ENCODE results near the gene FGGY.
"Not testable (repeated sequence)": the region's sequence is repeated elsewhere in the genome, so short reads cannot be mapped to it uniquely, and the experiment has no call there.

FGGY gene

DNA sequence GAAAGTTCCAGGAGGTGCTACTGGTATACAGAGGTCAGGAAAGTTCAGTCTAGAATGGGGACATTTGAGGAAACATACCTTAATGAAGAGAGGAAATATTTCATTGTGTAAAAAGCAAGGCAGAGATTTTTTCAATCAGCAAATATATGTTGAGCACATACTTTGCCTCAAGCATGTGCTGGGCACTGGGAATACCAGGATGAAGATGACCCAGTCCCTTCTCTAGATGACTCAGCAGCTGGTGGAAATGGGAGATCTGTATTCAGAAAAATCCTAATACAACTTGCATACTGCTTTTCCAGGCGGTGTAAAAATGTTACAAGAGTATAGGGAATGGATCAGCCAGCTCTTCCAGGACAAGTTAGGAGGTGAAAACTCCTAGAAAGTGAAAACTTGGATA is 229.3 kb downstream of the FGGY start:
- H3K4me3 ChIP-seq (ENCODE audit: low read depth, low read length), result no peak overlapping the region
- no peak for TF ChIP-seq MYC (IDR thresholded peaks at IDR 0.05; ENCODE audit: low read depth, low read length)
- TF ChIP-seq, protein P1, sequence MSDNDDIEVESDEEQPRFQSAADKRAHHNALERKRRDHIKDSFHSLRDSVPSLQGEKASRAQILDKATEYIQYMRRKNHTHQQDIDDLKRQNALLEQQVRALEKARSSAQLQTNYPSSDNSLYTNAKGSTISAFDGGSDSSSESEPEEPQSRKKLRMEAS (IDR thresholded peaks at IDR 0.05; ENCODE audit: low read depth, low read length), result no peak
- TF ChIP-seq, protein P2, sequence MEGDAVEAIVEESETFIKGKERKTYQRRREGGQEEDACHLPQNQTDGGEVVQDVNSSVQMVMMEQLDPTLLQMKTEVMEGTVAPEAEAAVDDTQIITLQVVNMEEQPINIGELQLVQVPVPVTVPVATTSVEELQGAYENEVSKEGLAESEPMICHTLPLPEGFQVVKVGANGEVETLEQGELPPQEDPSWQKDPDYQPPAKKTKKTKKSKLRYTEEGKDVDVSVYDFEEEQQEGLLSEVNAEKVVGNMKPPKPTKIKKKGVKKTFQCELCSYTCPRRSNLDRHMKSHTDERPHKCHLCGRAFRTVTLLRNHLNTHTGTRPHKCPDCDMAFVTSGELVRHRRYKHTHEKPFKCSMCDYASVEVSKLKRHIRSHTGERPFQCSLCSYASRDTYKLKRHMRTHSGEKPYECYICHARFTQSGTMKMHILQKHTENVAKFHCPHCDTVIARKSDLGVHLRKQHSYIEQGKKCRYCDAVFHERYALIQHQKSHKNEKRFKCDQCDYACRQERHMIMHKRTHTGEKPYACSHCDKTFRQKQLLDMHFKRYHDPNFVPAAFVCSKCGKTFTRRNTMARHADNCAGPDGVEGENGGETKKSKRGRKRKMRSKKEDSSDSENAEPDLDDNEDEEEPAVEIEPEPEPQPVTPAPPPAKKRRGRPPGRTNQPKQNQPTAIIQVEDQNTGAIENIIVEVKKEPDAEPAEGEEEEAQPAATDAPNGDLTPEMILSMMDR (IDR thresholded peaks at IDR 0.05; ENCODE audit: low read depth, low read length), result no peak
- TF ChIP-seq POLR2A (IDR thresholded peaks at IDR 0.05; ENCODE audit: extremely low read depth, insufficient read length), result no peak
- DNase-seq (ENCODE audit: low read depth), result no peak

- DNase-seq (ENCODE audit: low read depth), result no peak
- no peak overlapping the region for H3K4me3 ChIP-seq (ENCODE audit: low read depth, low read length)
- TF ChIP-seq POLR2A (IDR thresholded peaks at IDR 0.05; ENCODE audit: extremely low read depth, insufficient read length) (no peak), MYC (IDR thresholded peaks at IDR 0.05; ENCODE audit: low read depth, low read length) (no peak)
- TF ChIP-seq, protein P2 (IDR thresholded peaks at IDR 0.05; ENCODE audit: low read depth, low read length), result no peak
- TF ChIP-seq, protein P1 (IDR thresholded peaks at IDR 0.05; ENCODE audit: low read depth, low read length), result no peak
Measured at GRCh38 chr1:59528471-59528870, 231.6 kb downstream of the FGGY start.

DNA sequence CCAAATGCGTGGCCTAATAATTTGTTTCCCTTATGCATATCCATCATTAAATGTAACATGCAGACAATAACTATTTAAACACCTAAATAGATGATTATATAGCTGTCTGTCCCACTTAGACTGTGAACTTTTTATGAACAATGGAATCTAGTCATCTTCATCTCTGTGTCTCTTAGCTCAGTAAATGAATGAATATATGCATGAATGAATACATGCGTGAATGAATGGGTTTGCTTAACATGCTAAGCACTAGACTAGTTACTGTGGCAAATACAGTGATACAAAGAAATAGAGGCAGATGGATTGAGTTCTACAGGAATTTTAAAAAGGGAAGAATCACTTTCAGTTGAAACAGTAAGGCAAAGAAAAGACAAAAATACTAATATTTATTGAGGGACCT is 232.0 kb downstream of the FGGY start:
- no peak for DNase-seq (ENCODE audit: low read depth)
- no peak for TF ChIP-seq POLR2A (IDR thresholded peaks at IDR 0.05; ENCODE audit: extremely low read depth, insufficient read length)
- TF ChIP-seq, protein P2 (IDR thresholded peaks at IDR 0.05; ENCODE audit: low read depth, low read length), result no peak
- TF ChIP-seq, protein P1 (IDR thresholded peaks at IDR 0.05; ENCODE audit: low read depth, low read length), result no peak
- TF ChIP-seq MYC (IDR thresholded peaks at IDR 0.05; ENCODE audit: low read depth, low read length), result no peak
- H3K4me3 ChIP-seq (ENCODE audit: low read depth, low read length), result no peak overlapping the region

DNA sequence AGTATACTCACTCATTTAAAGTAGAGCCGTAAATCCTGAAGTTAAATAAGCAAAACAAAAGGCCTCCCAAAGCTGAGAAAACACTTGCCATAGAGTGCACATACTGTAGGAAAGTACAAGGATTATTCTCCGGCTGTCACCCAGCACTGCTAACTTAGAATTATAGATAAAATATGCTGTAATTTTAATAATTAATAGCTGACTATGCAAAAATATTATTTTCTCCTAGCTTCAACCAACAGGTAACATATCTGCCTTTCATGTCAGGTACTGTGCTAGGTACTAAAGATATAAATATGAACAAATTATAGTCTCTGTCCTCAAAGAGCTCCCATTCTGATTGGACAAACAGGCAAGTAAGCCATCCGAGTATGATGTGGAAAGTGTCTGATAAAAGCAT is 233.2 kb downstream of the FGGY start:
- no peak for DNase-seq (ENCODE audit: low read depth)
- TF ChIP-seq, protein P1 (IDR thresholded peaks at IDR 0.05; ENCODE audit: low read depth, low read length), result no peak
- TF ChIP-seq, protein P2 (IDR thresholded peaks at IDR 0.05; ENCODE audit: low read depth, low read length), result no peak
- TF ChIP-seq POLR2A (IDR thresholded peaks at IDR 0.05; ENCODE audit: extremely low read depth, insufficient read length) (no peak), MYC (IDR thresholded peaks at IDR 0.05; ENCODE audit: low read depth, low read length) (no peak)
- H3K4me3 ChIP-seq (ENCODE audit: low read depth, low read length), result no peak overlapping the region

GRCh38 chr1:59532102-59532501 is 235.2 kb downstream of the FGGY start:
- no peak overlapping the region for H3K4me3 ChIP-seq (ENCODE audit: low read depth, low read length)
- TF ChIP-seq, protein P2 (IDR thresholded peaks at IDR 0.05; ENCODE audit: low read depth, low read length), result no peak
- TF ChIP-seq MYC (IDR thresholded peaks at IDR 0.05; ENCODE audit: low read depth, low read length), result no peak
- TF ChIP-seq, protein P1 (IDR thresholded peaks at IDR 0.05; ENCODE audit: low read depth, low read length), result no peak
- no peak for TF ChIP-seq POLR2A (IDR thresholded peaks at IDR 0.05; ENCODE audit: extremely low read depth, insufficient read length)
- DNase-seq (ENCODE audit: low read depth), result no peak

GRCh38 chr1:59538476-59538875 is 241.6 kb downstream of the FGGY start:
- not testable (repeated sequence) for DNase-seq (ENCODE audit: low read depth); H3K4me3 ChIP-seq (ENCODE audit: low read depth, low read length)
